Naive thymus-derived CD4-positive, alpha-beta T cell (primary cell): Measurements from ENCODE around the gene NPY. TPM values are rescaled to one million over a fixed set of nuclear protein-coding genes. Genes with fewer than 3 reads are reported as not detected.

Experiments used
- ATAC-seq: fragments of 150-1000 bp; cut with Tn5 transposase; 2 replicates; pipeline ENCODE4 v1.10.0; 2021; ENCODE audit warnings: mild to moderate bottlenecking, moderate library complexity
- CTCF ChIA-PET: fragments of 350-600 bp; sonication (Branson Sonifier 250); formaldehyde crosslinking; loops from one replicate; lab custom pipeline; 2021; ENCODE audit warnings: antibody characterized with exemption; lab: Charles Lee
- POLR2A ChIA-PET: fragments of 350-600 bp; sonication (Branson Sonifier 250); formaldehyde crosslinking; loops from one replicate; lab custom pipeline; 2021; ENCODE audit warnings: antibody characterized with exemption, inconsistent platforms; lab: Charles Lee
- DNase-seq, 9 donors: peaks; one replicate each; pipeline versions ENCODE4 v3.0.0 to v3.0.0-alpha.2; 2020 to 2022; ENCODE audit warnings: mixed read lengths in 1 of 9
- H3K27ac ChIP-seq: one replicate; pipeline ENCODE4 v1.7.0; 2013; ENCODE audit warnings: mild to moderate bottlenecking, low read depth, low read length, moderate library complexity
- H3K27me3 ChIP-seq, 2 donors: one replicate each; pipeline ENCODE4 v1.7.0; 2013; ENCODE audit warnings: low read length in 2 of 2, mild to moderate bottlenecking in 2 of 2, moderate library complexity in 2 of 2; ENCODE audit not compliant: control insufficient read depth in 2 of 2, insufficient read depth in 2 of 2
- H3K36me3 ChIP-seq, 3 experiments: 1 replicate in 2 of 3; 2 replicates in 1 of 3; pipeline ENCODE4 v1.7.0; 2013; ENCODE audit warnings: low read length in 3 of 3, mild to moderate bottlenecking in 3 of 3, moderate library complexity in 1 of 3; ENCODE audit not compliant: insufficient read depth in 3 of 3, control insufficient read depth in 2 of 3
- H3K4me1 ChIP-seq, 2 donors: one replicate each; pipeline ENCODE4 v1.7.0; 2013; ENCODE audit warnings: low read length in 2 of 2, mild to moderate bottlenecking in 2 of 2, moderate library complexity in 1 of 2; ENCODE audit not compliant: control insufficient read depth in 2 of 2, insufficient read depth in 2 of 2
- H3K4me3 ChIP-seq: 2 replicates; pipeline ENCODE4 v1.7.0; 2013; ENCODE audit warnings: mild to moderate bottlenecking, low read length
- H3K9me3 ChIP-seq, 3 experiments: 1 replicate in 2 of 3; 2 replicates in 1 of 3; pipeline ENCODE4 v1.7.0; 2013; ENCODE audit warnings: low read length in 3 of 3; ENCODE audit not compliant: control insufficient read depth in 2 of 3
- H3K27ac Mint-ChIP-seq, 9 donors: one replicate each; pipeline ENCODE4 v1.8.0; 2020 to 2022; ENCODE audit warnings: mixed read lengths in 9 of 9, mild to moderate bottlenecking in 8 of 9, moderate library complexity in 5 of 9, inconsistent platforms in 2 of 9
- H3K27me3 Mint-ChIP-seq, 5 donors: one replicate each; pipeline ENCODE4 v1.8.0; 2021 to 2022; ENCODE audit warnings: mixed read lengths in 5 of 5, mild to moderate bottlenecking in 1 of 5
- H3K36me3 Mint-ChIP-seq, 5 donors: one replicate each; pipeline ENCODE4 v1.8.0; 2020 to 2022; ENCODE audit warnings: mixed read lengths in 5 of 5, mild to moderate bottlenecking in 3 of 5, inconsistent platforms in 1 of 5
- H3K4me1 Mint-ChIP-seq, 7 donors: one replicate each; pipeline ENCODE4 v1.8.0; 2020 to 2022; ENCODE audit warnings: mixed read lengths in 7 of 7, mild to moderate bottlenecking in 3 of 7, inconsistent platforms in 1 of 7
- H3K4me3 Mint-ChIP-seq, 10 donors: one replicate each; pipeline ENCODE4 v1.8.0; 2020 to 2022; ENCODE audit warnings: mild to moderate bottlenecking in 10 of 10, mixed read lengths in 10 of 10, moderate library complexity in 6 of 10, inconsistent platforms in 2 of 10
- H3K9me3 Mint-ChIP-seq, 11 donors: one replicate each; pipeline ENCODE4 v1.8.0; 2020 to 2022; ENCODE audit warnings: mixed read lengths in 11 of 11, mild to moderate bottlenecking in 4 of 11, inconsistent platforms in 1 of 11, moderate library complexity in 1 of 11
- intact Hi-C, 2 donors: fragments of 100-400 bp; cut with micrococcal nuclease; formaldehyde crosslinking; loops; one replicate each; pipeline ENCODE4 v1.15.1; 2023
- polyA plus RNA-seq, 2 donors: library from polyadenylated mRNA; unstranded; fragments of 300-500 nt; fragmentation: Illumina TruSeq; gene quantifications; one replicate each; pipeline ENCODE4 v1.2.3, GENCODE V29; 2021
- total RNA-seq, 6 experiments: library from RNA in 5 of 6; stranded (reverse) in 5 of 6; gene quantifications; 1 replicate in 5 of 6; 2 replicates in 1 of 6; pipeline ENCODE4 v1.2.3 and lab custom pipeline; 2021 to 2026

The NPY gene
- total and polyA plus RNA-seq, 7 experiments from 2014 or later: not detected

DNA sequence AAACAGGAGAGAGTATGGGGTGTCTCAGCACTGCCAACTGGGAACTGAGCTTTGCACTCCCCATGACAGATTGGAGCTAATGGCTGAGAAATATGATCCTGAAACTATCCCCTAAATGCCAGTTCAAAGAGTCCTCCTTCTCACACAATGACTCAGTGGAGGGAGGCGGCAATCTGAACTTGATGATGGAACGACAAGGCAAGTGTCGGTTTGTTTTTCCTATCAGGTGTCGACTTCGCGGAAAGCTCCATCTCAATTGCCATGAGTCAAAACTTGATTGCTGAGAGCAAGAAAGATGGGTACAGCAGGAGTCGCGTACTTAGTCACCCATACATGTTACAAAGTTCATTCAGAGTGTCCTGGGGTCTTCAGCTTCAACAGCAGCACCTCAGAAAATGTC is 52.5 kb downstream of the NPY start:
- Mint-ChIP-seq H3K9me3 (peaks cover 0 to 12% (median 6%) of the 10 kb centered on the region in 11 donors), H3K4me3 (no peak overlapping the region), H3K36me3 (peaks cover 0 to 6% (median 0%) of the 10 kb centered on the region in 5 donors), H3K27ac (no peak overlapping the region), H3K27me3 (peaks cover 2 to 18% (median 15%) of the 10 kb centered on the region in 5 donors), H3K4me1 (no peaks in the 10 kb centered on the region)
- ATAC-seq: no peak
- ChIA-PET CTCF (no interaction called here), POLR2A (interaction anchor here (0.8 kb wide), 1 partner anchor 1080 kb away, joined by 3 read pairs; no protein-coding TSS in a partner anchor)
- Histone ChIP-seq H3K27ac (no peak overlapping the region), H3K4me3 (no peak overlapping the region), H3K4me1 (no peaks in the 10 kb centered on the region), H3K9me3 (no peaks in the 10 kb centered on the region), H3K36me3 (no peaks in the 10 kb centered on the region), H3K27me3 (no peaks in the 10 kb centered on the region)
- DNase-seq: no peak
- intact Hi-C loops: no loop called here

DNA sequence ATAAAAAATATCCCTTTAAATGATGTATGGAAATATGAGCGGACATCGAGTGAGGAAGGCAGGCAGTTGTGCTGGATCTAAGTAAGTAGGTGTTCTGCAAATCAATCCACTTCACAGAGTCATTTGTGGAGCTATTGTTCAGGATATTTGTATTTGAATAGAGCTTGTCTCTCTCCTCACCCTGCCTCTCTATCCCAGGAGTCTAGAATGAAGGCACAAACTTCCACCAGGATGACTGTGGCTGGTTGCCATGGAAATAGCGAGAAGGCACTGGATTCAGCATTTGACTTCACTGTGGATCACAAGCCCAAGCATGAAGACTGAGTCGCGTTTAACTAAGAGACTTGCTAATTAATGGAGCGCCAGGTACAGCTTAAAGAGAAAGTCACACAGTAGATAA is 53.2 kb downstream of the NPY start:
- Mint-ChIP-seq H3K4me3 (no peak overlapping the region), H3K4me1 (no peaks in the 10 kb centered on the region), H3K27me3 (peaks cover 2 to 18% (median 15%) of the 10 kb centered on the region in 5 donors), H3K27ac (no peak overlapping the region), H3K9me3 (peaks cover 0 to 8% (median 6%) of the 10 kb centered on the region in 11 donors), H3K36me3 (peaks cover 0 to 6% (median 0%) of the 10 kb centered on the region in 5 donors)
- ChIA-PET CTCF (no interaction called here), POLR2A (interaction anchor here (0.8 kb wide), 1 partner anchor 1079 kb away, joined by 3 read pairs; no protein-coding TSS in a partner anchor)
- no peaks in the 10 kb centered on the region for H3K27me3 ChIP-seq
- H3K9me3 ChIP-seq: no peaks in the 10 kb centered on the region
- intact Hi-C loops: no loop called here
- no peaks in the 10 kb centered on the region for H3K4me1 ChIP-seq
- no peak for ATAC-seq
- no peaks in the 10 kb centered on the region for H3K36me3 ChIP-seq
- H3K4me3 ChIP-seq: no peak overlapping the region
- H3K27ac ChIP-seq: no peak overlapping the region
- DNase-seq: no peak

DNA sequence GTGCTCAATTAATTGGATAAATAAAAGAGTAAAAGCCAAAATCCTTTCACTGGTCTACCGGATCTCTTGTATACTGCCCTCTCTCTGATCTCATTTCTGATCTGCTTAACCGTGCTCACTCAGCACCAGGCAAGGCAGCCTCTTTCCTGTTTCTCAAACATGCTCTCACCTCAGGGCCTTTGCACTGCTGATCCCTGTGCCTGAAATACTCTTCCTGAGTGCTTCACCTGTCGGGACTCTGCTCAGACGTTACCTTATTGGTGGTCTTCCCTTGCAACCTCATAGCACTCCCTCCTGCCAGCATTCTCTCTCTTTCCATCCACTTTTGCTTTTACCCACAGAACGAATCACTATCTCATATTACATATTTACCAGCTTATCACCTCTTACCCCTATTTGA is 55.6 kb downstream of the NPY start:
- Mint-ChIP-seq H3K27ac (no peak overlapping the region), H3K36me3 (no peaks in the 10 kb centered on the region), H3K9me3 (no peaks in the 10 kb centered on the region), H3K4me3 (no peak overlapping the region), H3K27me3 (peaks cover 2 to 13% (median 10%) of the 10 kb centered on the region in 5 donors), H3K4me1 (no peaks in the 10 kb centered on the region)
- POLR2A ChIA-PET: no interaction called here
- no peaks in the 10 kb centered on the region for H3K27me3 ChIP-seq
- no peak overlapping the region for H3K4me3 ChIP-seq
- CTCF ChIA-PET: no interaction called here
- no peak overlapping the region for H3K27ac ChIP-seq
- H3K4me1 ChIP-seq: no peaks in the 10 kb centered on the region
- intact Hi-C loops: no loop called here
- no peaks in the 10 kb centered on the region for H3K36me3 ChIP-seq
- no peaks in the 10 kb centered on the region for H3K9me3 ChIP-seq
- no peak for DNase-seq
- ATAC-seq: no peak

DNA sequence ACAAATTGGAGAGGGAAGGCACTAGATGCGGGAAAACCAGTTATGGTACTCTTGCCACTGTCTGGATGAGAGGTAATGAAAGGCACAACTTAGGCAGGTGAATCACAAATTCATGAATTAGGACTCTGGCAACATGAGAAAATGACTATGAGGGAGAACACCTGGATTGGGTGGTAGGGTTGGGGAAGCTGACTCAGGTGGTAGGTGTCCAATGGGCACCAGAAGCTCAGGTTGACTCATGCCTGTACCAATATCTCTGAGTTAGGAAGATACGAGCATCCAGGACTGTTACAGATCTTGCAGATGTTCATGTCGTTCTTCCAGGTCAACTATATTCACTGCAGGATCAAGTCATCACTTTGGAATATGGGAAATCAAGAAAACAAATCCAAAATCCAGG is 56.7 kb downstream of the NPY start:
- intact Hi-C loops: no loop called here
- DNase-seq (no peak), ATAC-seq (no peak)
- no peaks in the 10 kb centered on the region for H3K36me3 Mint-ChIP-seq
- CTCF ChIA-PET: no interaction called here
- H3K4me3 ChIP-seq: no peak overlapping the region
- no peak overlapping the region for H3K27ac Mint-ChIP-seq
- H3K4me3 Mint-ChIP-seq: no peak overlapping the region
- no peaks in the 10 kb centered on the region for H3K4me1 Mint-ChIP-seq
- H3K9me3 Mint-ChIP-seq: no peaks in the 10 kb centered on the region
- H3K27me3 ChIP-seq: no peaks in the 10 kb centered on the region
- H3K36me3 ChIP-seq: no peaks in the 10 kb centered on the region
- no peaks in the 10 kb centered on the region for H3K9me3 ChIP-seq
- POLR2A ChIA-PET: no interaction called here
- peaks cover 2 to 10% (median 5%) of the 10 kb centered on the region in 5 donors for H3K27me3 Mint-ChIP-seq
- no peak overlapping the region for H3K27ac ChIP-seq
- no peaks in the 10 kb centered on the region for H3K4me1 ChIP-seq
